ENCODE results near the gene GPR63. TPM values are rescaled to one million over a fixed set of nuclear protein-coding genes. Genes with fewer than 3 reads are reported as not detected.

The GPR63 gene
- total RNA-seq, 1 experiment from 2014 or later, result 0.54 TPM

DNA sequence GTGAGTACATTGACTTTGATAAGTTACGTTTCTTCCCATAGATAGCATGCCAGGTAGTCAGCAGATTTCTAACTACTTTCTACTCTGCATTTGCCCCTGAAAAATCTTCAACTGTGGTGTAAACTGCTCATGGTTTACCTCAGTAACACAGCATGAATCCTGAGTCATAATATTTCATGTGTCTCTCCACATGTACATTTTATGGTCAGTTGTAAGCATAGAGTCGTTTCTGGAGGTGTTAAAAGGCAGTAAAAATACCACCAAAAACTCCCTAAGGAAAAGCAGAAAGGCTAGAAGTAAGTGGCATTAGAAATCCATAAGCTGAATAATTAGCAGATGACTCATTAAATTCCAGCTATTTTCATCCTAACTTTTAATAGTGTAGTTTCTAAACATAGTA, 4.1 kb upstream of the GPR63 start:
- POLR2A ChIA-PET, result no interaction called here
- no peak for DNase-seq (ENCODE audit: unreplicated experiment)
- peaks cover 59% of the 10 kb centered on the region for H3K27me3 Mint-ChIP-seq (ENCODE audit: insufficient read depth, unreplicated experiment)
- CTCF ChIA-PET, result no interaction called here
- BruUV-seq (replicated peaks), result no TSS peak
- H3K36me3 Mint-ChIP-seq (ENCODE audit: insufficient read depth, unreplicated experiment), result no peaks in the 10 kb centered on the region
- H3K9me3 Mint-ChIP-seq (ENCODE audit: unreplicated experiment), result no peaks in the 10 kb centered on the region
- no peak overlapping the region for H3K27ac Mint-ChIP-seq (ENCODE audit: low read depth, unreplicated experiment)
- H3K4me1 Mint-ChIP-seq (ENCODE audit: insufficient read depth, unreplicated experiment), result no peaks in the 10 kb centered on the region
- no peak overlapping the region for H3K4me3 Mint-ChIP-seq (ENCODE audit: unreplicated experiment)
- intact Hi-C loops (cut with micrococcal nuclease), result no loop called here
- TF ChIP-seq, protein P1, sequence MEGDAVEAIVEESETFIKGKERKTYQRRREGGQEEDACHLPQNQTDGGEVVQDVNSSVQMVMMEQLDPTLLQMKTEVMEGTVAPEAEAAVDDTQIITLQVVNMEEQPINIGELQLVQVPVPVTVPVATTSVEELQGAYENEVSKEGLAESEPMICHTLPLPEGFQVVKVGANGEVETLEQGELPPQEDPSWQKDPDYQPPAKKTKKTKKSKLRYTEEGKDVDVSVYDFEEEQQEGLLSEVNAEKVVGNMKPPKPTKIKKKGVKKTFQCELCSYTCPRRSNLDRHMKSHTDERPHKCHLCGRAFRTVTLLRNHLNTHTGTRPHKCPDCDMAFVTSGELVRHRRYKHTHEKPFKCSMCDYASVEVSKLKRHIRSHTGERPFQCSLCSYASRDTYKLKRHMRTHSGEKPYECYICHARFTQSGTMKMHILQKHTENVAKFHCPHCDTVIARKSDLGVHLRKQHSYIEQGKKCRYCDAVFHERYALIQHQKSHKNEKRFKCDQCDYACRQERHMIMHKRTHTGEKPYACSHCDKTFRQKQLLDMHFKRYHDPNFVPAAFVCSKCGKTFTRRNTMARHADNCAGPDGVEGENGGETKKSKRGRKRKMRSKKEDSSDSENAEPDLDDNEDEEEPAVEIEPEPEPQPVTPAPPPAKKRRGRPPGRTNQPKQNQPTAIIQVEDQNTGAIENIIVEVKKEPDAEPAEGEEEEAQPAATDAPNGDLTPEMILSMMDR (IDR thresholded peaks at IDR 0.05; ENCODE audit: unreplicated experiment), result no peak

DNA sequence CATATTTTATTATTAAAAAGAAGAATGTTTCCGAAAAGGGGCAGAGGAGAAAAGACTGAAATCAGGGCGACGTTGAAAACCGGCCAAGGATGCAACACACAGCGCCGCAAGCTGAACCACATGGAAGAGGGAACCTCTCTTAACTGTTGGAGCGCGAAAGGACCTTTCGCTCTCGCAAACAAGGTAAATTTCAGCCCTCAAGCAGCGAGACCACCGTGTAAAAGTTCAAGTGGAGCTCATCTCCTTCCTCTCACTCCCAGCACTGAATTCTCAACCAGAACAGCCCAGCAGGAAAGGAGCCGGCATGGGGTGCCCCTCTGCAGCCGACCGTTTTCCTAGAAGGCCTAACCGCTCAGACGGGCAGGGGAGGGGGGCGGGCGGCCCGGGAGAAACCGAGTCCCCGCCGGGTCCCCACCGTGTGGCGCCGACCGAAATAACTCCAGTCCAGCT, 621 bp downstream of the GPR63 start:
- ChIA-PET CTCF (interaction anchor here (0.7 to 0.9 kb wide), 5 partner anchors 12 to 351 kb away, joined by 3 to 4 read pairs (median 3); partner anchors contain the start of gene NDUFAF4), POLR2A (interaction anchor here (0.9 to 2.3 kb wide), 3 partner anchors 55 to 62 kb away, joined by 3 to 9 read pairs (median 4); no protein-coding TSS in a partner anchor)
- intact Hi-C loops (cut with micrococcal nuclease), result loop anchor here (2.0 kb wide), 1 partner anchor 60 kb away; the partner anchor contains the start of gene NDUFAF4
- H3K27ac Mint-ChIP-seq (ENCODE audit: low read depth, unreplicated experiment), result no peak overlapping the region
- BruUV-seq (replicated peaks), result no TSS peak
- H3K36me3 Mint-ChIP-seq (ENCODE audit: insufficient read depth, unreplicated experiment), result no peaks in the 10 kb centered on the region
- peaks cover 58% of the 10 kb centered on the region for H3K27me3 Mint-ChIP-seq (ENCODE audit: insufficient read depth, unreplicated experiment)
- no peaks in the 10 kb centered on the region for H3K4me1 Mint-ChIP-seq (ENCODE audit: insufficient read depth, unreplicated experiment)
- DNase-seq (ENCODE audit: unreplicated experiment), result no peak
- TF ChIP-seq, protein P1 (IDR thresholded peaks at IDR 0.05; ENCODE audit: unreplicated experiment), result no peak
- H3K9me3 Mint-ChIP-seq (ENCODE audit: unreplicated experiment), result no peaks in the 10 kb centered on the region
- peak overlapping the region; percentile 93 for H3K4me3 Mint-ChIP-seq (ENCODE audit: unreplicated experiment)

DNA sequence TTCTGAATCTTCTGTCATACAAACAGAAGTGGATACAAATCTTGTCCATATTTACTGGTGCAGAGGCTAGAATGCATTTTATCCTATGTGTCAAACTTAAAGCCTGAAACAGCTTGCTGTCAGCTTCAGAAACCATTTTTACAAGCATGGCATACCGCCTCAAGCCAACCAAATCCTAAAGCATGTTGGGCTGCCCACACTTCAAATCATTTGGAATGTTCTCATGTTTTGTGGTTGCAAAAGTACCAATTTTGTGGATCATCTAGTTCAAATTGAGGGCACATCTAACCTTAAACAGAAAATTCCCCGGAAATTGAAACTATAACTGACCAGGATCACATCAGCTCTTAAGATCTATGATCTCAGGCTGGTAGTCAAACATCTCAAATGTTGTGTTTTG, 3.2 kb downstream of the GPR63 start:
- TF ChIP-seq, protein P1 (IDR thresholded peaks at IDR 0.05; ENCODE audit: unreplicated experiment), result no peak
- Mint-ChIP-seq H3K27me3 (ENCODE audit: insufficient read depth, unreplicated experiment) (peaks cover 47% of the 10 kb centered on the region), H3K27ac (ENCODE audit: low read depth, unreplicated experiment) (no peak overlapping the region), H3K9me3 (ENCODE audit: unreplicated experiment) (no peaks in the 10 kb centered on the region), H3K36me3 (ENCODE audit: insufficient read depth, unreplicated experiment) (no peaks in the 10 kb centered on the region), H3K4me1 (ENCODE audit: insufficient read depth, unreplicated experiment) (no peaks in the 10 kb centered on the region), H3K4me3 (ENCODE audit: unreplicated experiment) (no peak overlapping the region)
- CTCF ChIA-PET, result no interaction called here
- no peak for DNase-seq (ENCODE audit: unreplicated experiment)
- POLR2A ChIA-PET, result interaction anchor here (0.6 kb wide), 1 partner anchor 28 kb away, joined by 3 read pairs; no protein-coding TSS in a partner anchor
- intact Hi-C loops (cut with micrococcal nuclease), result no loop called here
- no TSS peak for BruUV-seq (replicated peaks)

DNA sequence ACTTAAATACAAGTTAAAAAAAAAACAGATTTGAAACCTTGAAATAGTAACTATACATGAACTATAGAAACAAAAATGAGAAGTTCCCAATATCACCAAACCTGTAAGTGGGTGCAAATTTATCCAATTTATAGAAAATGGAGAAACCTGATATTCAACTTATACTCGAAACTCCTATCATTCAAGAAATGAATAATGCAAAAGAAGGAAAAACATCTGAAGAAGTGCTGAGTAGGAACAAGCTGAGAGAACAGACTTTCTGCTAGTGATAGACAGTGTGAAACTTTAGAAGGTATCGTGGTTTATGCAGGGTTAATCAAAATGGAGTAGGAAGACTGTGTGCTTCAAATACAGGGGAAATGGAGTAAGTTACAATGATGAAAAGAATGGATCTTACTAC, 4.5 kb downstream of the GPR63 start:
- H3K36me3 Mint-ChIP-seq (ENCODE audit: insufficient read depth, unreplicated experiment), result no peaks in the 10 kb centered on the region
- H3K27me3 Mint-ChIP-seq (ENCODE audit: insufficient read depth, unreplicated experiment), result peaks cover 34% of the 10 kb centered on the region
- TF ChIP-seq, protein P1 (IDR thresholded peaks at IDR 0.05; ENCODE audit: unreplicated experiment), result no peak
- H3K4me3 Mint-ChIP-seq (ENCODE audit: unreplicated experiment), result no peak overlapping the region
- no peak for DNase-seq (ENCODE audit: unreplicated experiment)
- no peaks in the 10 kb centered on the region for H3K9me3 Mint-ChIP-seq (ENCODE audit: unreplicated experiment)
- no peaks in the 10 kb centered on the region for H3K4me1 Mint-ChIP-seq (ENCODE audit: insufficient read depth, unreplicated experiment)
- no peak overlapping the region for H3K27ac Mint-ChIP-seq (ENCODE audit: low read depth, unreplicated experiment)
- POLR2A ChIA-PET, result no interaction called here
- CTCF ChIA-PET, result no interaction called here
- intact Hi-C loops (cut with micrococcal nuclease), result no loop called here
- no TSS peak for BruUV-seq (replicated peaks)

Measured in MCF 10A (cell line).